DND-41 (cell line): Measurements from ENCODE around the gene PLCB4.

Experiments used
- ATAC-seq: fragments of 200-7000 bp; cut with Tn5 transposase; 3 replicates; pipeline ENCODE4 v1.9.1; 2021; ENCODE audit warnings: low read depth; ENCODE audit not compliant: insufficient read depth
- DNase-seq: peaks from one replicate; pipeline ENCODE4 v3.0.0-alpha.2; 2020
- H2AFZ ChIP-seq: 2 replicates; pipeline ENCODE4 v1.6.0; 2012; ENCODE audit warnings: low read depth, low read length
- H3K27ac ChIP-seq: 2 replicates; pipeline ENCODE4 v1.5.1; 2012; ENCODE audit warnings: low read length, inconsistent platforms
- H3K27me3 ChIP-seq: fragments of 200-600 bp; sonication (generic); 2 replicates; pipeline ENCODE4 v1.6.0; 2012; ENCODE audit warnings: low read length, mild to moderate bottlenecking, inconsistent platforms; ENCODE audit not compliant: insufficient read depth, poor library complexity
- H3K36me3 ChIP-seq: 2 replicates; pipeline ENCODE4 v1.5.1; 2012; ENCODE audit warnings: low read length, inconsistent platforms; ENCODE audit not compliant: insufficient read depth
- H3K4me1 ChIP-seq: 2 replicates; pipeline ENCODE4 v1.5.1; 2012; ENCODE audit warnings: mild to moderate bottlenecking, low read length; ENCODE audit not compliant: insufficient read depth
- H3K4me2 ChIP-seq: 2 replicates; pipeline ENCODE4 v1.6.0; 2012; ENCODE audit warnings: mild to moderate bottlenecking, moderate library complexity, low read length, inconsistent platforms; ENCODE audit not compliant: insufficient read depth
- H3K4me3 ChIP-seq, 2 experiments: fragments of 200-600 bp in 1 of 2; shearing (Covaris generic) in 1 of 2; 2 replicates each; pipeline ENCODE4 v1.5.1; 2012 to 2016; ENCODE audit warnings: inconsistent platforms in 2 of 2, low read length in 2 of 2, mild to moderate bottlenecking in 2 of 2, low read depth in 1 of 2, moderate library complexity in 1 of 2
- H3K79me2 ChIP-seq: 2 replicates; pipeline ENCODE4 v1.6.0; 2012; ENCODE audit warnings: low read length, inconsistent platforms; ENCODE audit not compliant: insufficient read depth
- H3K9ac ChIP-seq: 2 replicates; pipeline ENCODE4 v1.6.0; 2012; ENCODE audit warnings: low read depth, mild to moderate bottlenecking, inconsistent platforms, low read length, moderate library complexity
- H3K9me3 ChIP-seq: 2 replicates; pipeline ENCODE4 v1.5.1; 2012; ENCODE audit warnings: low read length, moderate library complexity, mild to moderate bottlenecking, inconsistent platforms; ENCODE audit not compliant: insufficient read depth, severe bottlenecking
- H4K20me1 ChIP-seq: 2 replicates; pipeline ENCODE4 v1.6.0; 2012; ENCODE audit warnings: low read length; ENCODE audit not compliant: insufficient read depth
- EZH2 ChIP-seq: IDR thresholded peaks from 3 replicates; pipeline ENCODE4 v1.6.1; 2012; ENCODE audit warnings: borderline replicate concordance, low read depth, mild to moderate bottlenecking, moderate library complexity, low read length, inconsistent platforms; ENCODE audit not compliant: severe bottlenecking
- TF ChIP-seq, protein P1 (sequence below): IDR thresholded peaks from 2 replicates; pipeline ENCODE4 v1.5.1; 2012; ENCODE audit warnings: borderline replicate concordance, low read length, moderate library complexity, mild to moderate bottlenecking; ENCODE audit not compliant: poor library complexity, severe bottlenecking; ENCODE audit errors: extremely low read depth

Gene PLCB4

DNA sequence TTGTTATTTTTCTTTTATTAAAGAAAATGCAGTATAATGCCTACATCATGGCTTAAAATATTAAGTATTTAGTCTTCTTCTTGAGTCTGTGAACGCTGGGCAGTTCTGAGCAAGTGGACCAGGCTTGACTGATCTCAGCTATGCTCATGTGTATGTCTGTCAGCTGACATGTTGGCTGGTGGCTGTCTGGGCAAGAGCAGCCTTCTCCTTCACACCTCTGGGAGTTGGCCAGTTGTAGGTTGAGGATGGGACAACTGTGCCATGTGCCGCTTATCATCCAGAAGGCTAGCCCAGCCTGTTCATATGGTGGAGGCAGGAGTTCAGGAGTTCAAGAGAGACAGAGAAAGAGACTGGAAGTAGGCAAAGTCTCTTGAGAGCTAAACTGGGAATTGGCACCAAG is 175.9 kb downstream of the PLCB4 start:
- Histone ChIP-seq H3K4me1 (no peaks in the 10 kb centered on the region), H3K9ac (no peak overlapping the region), H3K9me3 (no peaks in the 10 kb centered on the region), H3K4me3 (no peak overlapping the region), H3K79me2 (no peaks in the 10 kb centered on the region), H3K36me3 (no peaks in the 10 kb centered on the region), H4K20me1 (no peaks in the 10 kb centered on the region), H3K27me3 (no peaks in the 10 kb centered on the region), H2AFZ (no peak overlapping the region), H3K27ac (no peak overlapping the region), H3K4me2 (no peak overlapping the region)
- ATAC-seq (no peak), DNase-seq (no peak)
- TF ChIP-seq EZH2, result no peak
- TF ChIP-seq, protein P1, sequence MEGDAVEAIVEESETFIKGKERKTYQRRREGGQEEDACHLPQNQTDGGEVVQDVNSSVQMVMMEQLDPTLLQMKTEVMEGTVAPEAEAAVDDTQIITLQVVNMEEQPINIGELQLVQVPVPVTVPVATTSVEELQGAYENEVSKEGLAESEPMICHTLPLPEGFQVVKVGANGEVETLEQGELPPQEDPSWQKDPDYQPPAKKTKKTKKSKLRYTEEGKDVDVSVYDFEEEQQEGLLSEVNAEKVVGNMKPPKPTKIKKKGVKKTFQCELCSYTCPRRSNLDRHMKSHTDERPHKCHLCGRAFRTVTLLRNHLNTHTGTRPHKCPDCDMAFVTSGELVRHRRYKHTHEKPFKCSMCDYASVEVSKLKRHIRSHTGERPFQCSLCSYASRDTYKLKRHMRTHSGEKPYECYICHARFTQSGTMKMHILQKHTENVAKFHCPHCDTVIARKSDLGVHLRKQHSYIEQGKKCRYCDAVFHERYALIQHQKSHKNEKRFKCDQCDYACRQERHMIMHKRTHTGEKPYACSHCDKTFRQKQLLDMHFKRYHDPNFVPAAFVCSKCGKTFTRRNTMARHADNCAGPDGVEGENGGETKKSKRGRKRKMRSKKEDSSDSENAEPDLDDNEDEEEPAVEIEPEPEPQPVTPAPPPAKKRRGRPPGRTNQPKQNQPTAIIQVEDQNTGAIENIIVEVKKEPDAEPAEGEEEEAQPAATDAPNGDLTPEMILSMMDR, result no peak

DNA sequence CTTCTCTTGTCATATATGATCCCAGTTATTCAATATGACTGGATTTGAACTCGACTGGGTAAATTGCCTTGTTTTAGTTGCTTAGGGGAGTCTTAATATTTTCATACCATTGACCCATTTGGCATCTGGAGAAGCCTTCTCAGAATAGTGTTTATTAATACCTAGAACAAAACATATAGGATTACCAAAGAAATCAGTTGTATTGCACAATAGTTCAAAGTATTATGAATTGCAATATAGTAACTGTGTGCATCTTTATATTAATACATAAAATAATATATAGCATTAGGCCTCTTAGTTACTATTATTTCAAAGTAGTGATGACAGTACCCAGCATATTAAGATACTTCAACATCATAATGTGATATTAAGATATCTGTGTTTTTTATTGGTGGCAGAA is 177.8 kb downstream of the PLCB4 start:
- Histone ChIP-seq H2AFZ (no peak overlapping the region), H3K79me2 (no peaks in the 10 kb centered on the region), H3K36me3 (no peaks in the 10 kb centered on the region), H4K20me1 (no peaks in the 10 kb centered on the region), H3K4me1 (no peaks in the 10 kb centered on the region), H3K4me2 (no peak overlapping the region), H3K27me3 (no peaks in the 10 kb centered on the region), H3K27ac (no peak overlapping the region), H3K9ac (no peak overlapping the region), H3K9me3 (no peaks in the 10 kb centered on the region), H3K4me3 (no peak overlapping the region)
- TF ChIP-seq EZH2, result no peak
- TF ChIP-seq, protein P1, result no peak
- DNase-seq (no peak), ATAC-seq (no peak)

DNA sequence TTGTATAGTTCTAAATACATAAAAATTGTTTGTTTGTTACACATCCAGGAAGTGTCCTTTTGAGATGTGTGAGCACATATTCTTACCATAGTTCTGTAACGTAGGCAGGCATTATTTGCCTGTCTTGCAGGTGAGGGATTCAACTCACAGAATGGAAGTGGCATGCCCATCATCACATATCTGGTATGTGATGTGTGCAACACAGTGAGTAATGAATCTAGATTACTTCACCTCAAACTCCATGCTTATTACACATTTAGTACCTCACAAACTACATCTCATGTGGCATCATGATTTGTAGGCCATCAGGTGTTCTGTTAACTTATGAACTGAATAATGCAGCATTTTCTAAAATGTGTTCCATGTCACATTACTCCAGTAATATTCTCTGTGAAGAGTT is 181.6 kb downstream of the PLCB4 start:
- no peaks in the 10 kb centered on the region for H3K36me3 ChIP-seq
- no peaks in the 10 kb centered on the region for H4K20me1 ChIP-seq
- H3K79me2 ChIP-seq, result no peaks in the 10 kb centered on the region
- no peaks in the 10 kb centered on the region for H3K9me3 ChIP-seq
- H3K27ac ChIP-seq, result no peak overlapping the region
- TF ChIP-seq EZH2, result no peak
- TF ChIP-seq, protein P1, result no peak
- no peak overlapping the region for H3K4me2 ChIP-seq
- no peak for DNase-seq
- ATAC-seq, result no peak
- no peaks in the 10 kb centered on the region for H3K27me3 ChIP-seq
- no peak overlapping the region for H3K9ac ChIP-seq
- H3K4me3 ChIP-seq, result no peak overlapping the region
- H2AFZ ChIP-seq, result no peak overlapping the region
- no peaks in the 10 kb centered on the region for H3K4me1 ChIP-seq

DNA sequence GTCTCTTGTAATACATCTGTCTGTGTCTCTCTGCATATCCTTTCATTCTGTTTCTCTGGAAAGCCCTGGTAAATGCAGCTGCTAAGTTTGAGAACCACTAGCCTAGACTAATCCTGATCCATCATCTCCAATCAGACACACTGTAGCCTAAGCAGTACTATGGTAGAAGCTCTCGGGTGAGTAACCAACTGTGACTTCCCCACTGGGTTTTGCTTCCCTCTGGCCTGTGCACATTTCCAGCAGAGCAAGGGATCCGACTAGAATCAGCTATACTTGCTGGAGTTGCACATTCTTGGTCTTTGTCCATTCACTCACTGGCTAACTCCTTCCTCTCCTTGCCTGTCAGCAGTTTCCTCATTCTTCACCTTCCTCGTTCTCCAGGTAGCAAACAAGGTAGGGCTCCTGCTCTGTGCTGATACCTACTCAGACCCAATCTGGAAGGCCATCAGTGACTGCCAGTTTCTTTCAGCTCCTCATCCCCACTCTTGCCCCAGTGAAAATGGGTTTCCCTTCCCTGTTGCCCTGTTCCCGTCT is 184.2 kb downstream of the PLCB4 start:
- ATAC-seq (no peak), DNase-seq (no peak)
- no peaks in the 10 kb centered on the region for H3K4me1 ChIP-seq
- no peak for TF ChIP-seq EZH2
- TF ChIP-seq, protein P1, result no peak
- no peaks in the 10 kb centered on the region for H3K79me2 ChIP-seq
- no peaks in the 10 kb centered on the region for H4K20me1 ChIP-seq
- no peak overlapping the region for H3K4me2 ChIP-seq
- H3K27me3 ChIP-seq, result no peaks in the 10 kb centered on the region
- H3K36me3 ChIP-seq, result no peaks in the 10 kb centered on the region
- H3K9ac ChIP-seq, result no peak overlapping the region
- no peak overlapping the region for H3K4me3 ChIP-seq
- no peak overlapping the region for H2AFZ ChIP-seq
- H3K27ac ChIP-seq, result no peak overlapping the region
- H3K9me3 ChIP-seq, result no peaks in the 10 kb centered on the region
